Measurements from ENCODE around the gene LIPI.

- TF ChIP-seq CTCF (IDR thresholded peaks at IDR 0.05) (no peak), POLR2A (IDR thresholded peaks at IDR 0.05) (no peak), EP300 (IDR thresholded peaks at IDR 0.05) (no peak)
These were observed 24.3 kb upstream of the LIPI start for GRCh38 chr21:14235101-14235500.
